Thymus (tissue), 11 donors: ENCODE results near the gene TMEFF2. TPM values are rescaled to one million over a fixed set of nuclear protein-coding genes. Genes with fewer than 3 reads are reported as not detected.

Experiments
- DNase-seq, 9 donors: peaks; one replicate each; pipeline ENCODE4 v3.0.0-alpha.2; 2013; ENCODE audit warnings: low spot score in 9 of 9, low read depth in 6 of 9, missing footprints in 1 of 9
- H3K27ac ChIP-seq, 2 donors: one replicate each; pipeline ENCODE4 v1.5.1; 2013; ENCODE audit warnings: control low read depth in 1 of 2, low read depth in 1 of 2, low read length in 1 of 2, mild to moderate bottlenecking in 1 of 2, moderate library complexity in 1 of 2
- H3K27me3 ChIP-seq, 2 donors: one replicate each; pipeline ENCODE4 v1.5.1; 2013; ENCODE audit warnings: low read length in 1 of 2; ENCODE audit not compliant: control insufficient read depth in 2 of 2, insufficient read depth in 1 of 2
- H3K36me3 ChIP-seq, 2 donors: one replicate each; pipeline ENCODE4 v1.5.1; 2013; ENCODE audit warnings: low read length in 1 of 2, mild to moderate bottlenecking in 1 of 2, moderate library complexity in 1 of 2; ENCODE audit not compliant: control insufficient read depth in 2 of 2, insufficient read depth in 2 of 2
- H3K4me1 ChIP-seq, 2 donors: one replicate each; pipeline ENCODE4 v1.5.1; 2013; ENCODE audit warnings: low read length in 2 of 2; ENCODE audit not compliant: control insufficient read depth in 2 of 2, insufficient read depth in 2 of 2
- H3K4me3 ChIP-seq, 2 donors: one replicate each; pipeline ENCODE4 v1.5.1; 2013; ENCODE audit warnings: low read length in 2 of 2, control low read depth in 1 of 2, mild to moderate bottlenecking in 1 of 2
- H3K9me3 ChIP-seq, 2 donors: one replicate each; pipeline ENCODE4 v1.5.1; 2013; ENCODE audit warnings: low read length in 1 of 2, mild to moderate bottlenecking in 1 of 2; ENCODE audit not compliant: control insufficient read depth in 2 of 2, insufficient read depth in 1 of 2
- WGBS: extraction: QIAGEN DNeasy Blood & Tissue Kit; methylation state at CpG from one replicate; pipeline ENCODE4 v1.1.7; 2013; 5-methylcytosine and 5-hydroxymethylcytosine counted together
- polyA plus RNA-seq: library from polyadenylated mRNA; stranded (reverse); fragments of 200-250 nt; gene quantifications from one replicate; pipeline ENCODE4 v1.2.3, GENCODE V29; 2013
- total RNA-seq: library from RNA; stranded (reverse); fragments of 120-200 nt; gene quantifications from one replicate; pipeline ENCODE4 v1.2.4, GENCODE V29; 2013
- donor health status: healthy.

Gene TMEFF2
- total and polyA plus RNA-seq, 2 donors, result 0.05 to 1.2 TPM

DNA sequence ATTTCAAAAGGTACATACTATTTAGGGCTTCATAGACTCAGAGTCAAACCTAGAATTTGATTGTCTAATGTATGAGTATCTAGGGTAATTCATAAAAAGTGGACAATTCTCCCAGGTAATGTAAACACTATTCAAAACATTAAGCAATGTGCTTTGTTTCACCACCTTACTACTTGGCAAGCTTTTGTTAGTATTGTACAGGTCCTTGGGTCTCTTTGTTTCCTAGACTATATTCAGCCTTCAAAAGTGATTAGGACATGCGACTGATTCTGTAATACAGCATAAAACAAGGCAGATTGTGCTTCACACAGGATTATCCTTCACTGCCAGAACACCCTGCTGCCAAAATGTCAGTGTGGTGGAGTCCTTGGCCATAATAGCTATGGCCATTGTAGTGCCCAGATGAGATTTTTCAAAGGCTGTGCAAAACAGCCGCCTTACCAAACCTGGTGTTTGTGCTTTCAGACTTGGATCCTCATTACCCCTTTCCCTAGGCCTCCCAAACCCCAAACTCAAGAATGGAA lies 257.8 kb downstream of the TMEFF2 start:
- WGBS, result 96% methylated on average over 2 of the region's 2 CpGs
- Histone ChIP-seq H3K9me3 (no peaks in the 10 kb centered on the region), H3K27me3 (no peaks in the 10 kb centered on the region), H3K4me1 (no peaks in the 10 kb centered on the region), H3K27ac (no peak overlapping the region), H3K36me3 (no peaks in the 10 kb centered on the region), H3K4me3 (no peak overlapping the region)
- DNase-seq, result no peak

DNA sequence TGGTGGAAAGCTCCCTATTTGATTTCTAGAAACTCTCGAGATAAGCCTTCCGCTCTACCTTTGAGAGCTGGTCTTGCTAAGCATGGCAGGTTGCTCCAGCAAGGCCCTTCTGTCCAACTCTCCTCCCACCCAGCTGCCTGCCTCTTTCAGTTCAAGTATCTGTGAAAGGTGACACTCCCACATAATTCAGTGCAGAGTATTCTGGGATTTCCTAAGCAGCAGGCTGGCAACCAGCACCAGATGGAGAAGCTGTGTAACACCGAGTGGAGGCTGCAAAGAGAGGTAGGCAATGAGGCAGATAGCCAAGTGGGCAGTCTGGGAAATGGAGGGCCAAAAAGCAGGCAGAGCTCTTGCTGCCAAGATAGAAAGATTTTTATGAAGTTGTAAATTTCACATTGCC lies 259.5 kb downstream of the TMEFF2 start:
- Histone ChIP-seq H3K27me3 (no peaks in the 10 kb centered on the region), H3K27ac (no peak overlapping the region), H3K36me3 (no peaks in the 10 kb centered on the region), H3K9me3 (no peaks in the 10 kb centered on the region), H3K4me1 (no peaks in the 10 kb centered on the region), H3K4me3 (no peak overlapping the region)
- WGBS, result 97% methylated on average over 3 of the region's 3 CpGs
- DNase-seq, result no peak

DNA sequence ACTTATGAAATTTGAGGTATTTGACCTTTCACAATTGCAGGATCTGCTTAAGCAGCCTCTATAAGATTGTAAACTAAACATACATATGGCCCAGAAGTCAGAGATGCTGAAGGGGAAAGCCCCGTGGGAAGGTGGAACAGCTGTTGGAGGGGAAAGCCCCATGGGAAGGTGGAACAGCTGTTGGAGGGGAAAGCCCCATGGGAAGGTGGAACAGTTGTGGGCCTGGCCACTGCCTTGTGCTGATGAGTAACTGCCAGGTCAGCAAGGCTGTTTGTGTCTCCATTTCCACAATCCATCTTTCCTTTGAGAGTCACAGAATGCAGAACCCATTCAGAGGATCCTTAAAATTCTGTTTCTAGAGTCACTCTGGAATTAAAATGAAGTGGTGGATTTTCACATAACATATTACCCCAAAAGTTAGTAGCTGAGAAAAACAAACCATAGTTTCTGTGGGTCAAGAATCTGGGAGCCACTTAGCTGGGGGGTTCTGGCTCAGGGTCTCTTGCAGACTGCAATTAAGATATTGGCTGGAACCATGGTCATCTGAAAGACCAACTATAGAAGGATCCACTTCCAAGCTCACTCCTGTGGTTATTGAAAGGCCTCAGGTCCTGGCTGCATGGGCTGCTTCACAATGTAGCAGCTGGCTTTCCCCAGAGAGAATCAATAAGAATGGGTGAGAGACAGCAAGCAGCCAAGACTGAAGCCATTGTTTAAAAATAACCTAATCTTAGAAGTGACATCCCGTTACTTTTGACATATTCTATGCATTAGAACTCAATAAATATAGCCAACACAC lies 261.2 kb downstream of the TMEFF2 start:
- no peak for DNase-seq
- Histone ChIP-seq H3K27me3 (no peaks in the 10 kb centered on the region), H3K4me3 (no peak overlapping the region), H3K27ac (no peak overlapping the region), H3K4me1 (no peaks in the 10 kb centered on the region), H3K36me3 (no peaks in the 10 kb centered on the region), H3K9me3 (no peaks in the 10 kb centered on the region)
- WGBS, result 93% methylated on average over 2 of the region's 2 CpGs

DNA sequence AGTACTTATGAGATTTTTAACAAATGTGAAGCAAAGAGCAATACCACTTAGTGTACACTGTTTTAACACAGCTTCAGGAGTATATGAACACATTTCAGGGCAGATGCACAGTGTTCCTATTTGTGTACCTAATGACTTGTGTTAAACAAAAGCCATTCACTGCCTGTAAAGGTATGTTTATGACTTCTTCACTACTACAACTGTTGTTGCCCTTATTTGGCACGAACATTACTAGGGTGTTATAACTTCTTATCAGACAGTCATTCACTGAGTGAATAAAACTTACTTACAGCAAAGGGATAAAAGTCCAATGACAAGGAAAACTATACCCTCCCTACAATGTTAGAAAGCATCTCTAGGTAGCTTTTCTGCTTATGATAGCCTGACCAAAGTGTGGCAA lies 262.4 kb downstream of the TMEFF2 start:
- Histone ChIP-seq H3K4me1 (no peaks in the 10 kb centered on the region), H3K27me3 (no peaks in the 10 kb centered on the region), H3K9me3 (no peaks in the 10 kb centered on the region), H3K4me3 (no peak overlapping the region), H3K27ac (no peak overlapping the region), H3K36me3 (no peaks in the 10 kb centered on the region)
- WGBS, result 92% methylated on average over 1 of the region's 1 CpG
- DNase-seq, result no peak

- Histone ChIP-seq H3K36me3 (no peaks in the 10 kb centered on the region), H3K27me3 (no peaks in the 10 kb centered on the region), H3K4me3 (no peak overlapping the region), H3K4me1 (no peaks in the 10 kb centered on the region), H3K9me3 (no peaks in the 10 kb centered on the region), H3K27ac (no peak overlapping the region)
- no peak for DNase-seq
- WGBS, result 53% methylated on average over 1 of the region's 1 CpG
Observed at GRCh38 chr2:191931329-191931728, 263.4 kb downstream of the TMEFF2 start.

DNA sequence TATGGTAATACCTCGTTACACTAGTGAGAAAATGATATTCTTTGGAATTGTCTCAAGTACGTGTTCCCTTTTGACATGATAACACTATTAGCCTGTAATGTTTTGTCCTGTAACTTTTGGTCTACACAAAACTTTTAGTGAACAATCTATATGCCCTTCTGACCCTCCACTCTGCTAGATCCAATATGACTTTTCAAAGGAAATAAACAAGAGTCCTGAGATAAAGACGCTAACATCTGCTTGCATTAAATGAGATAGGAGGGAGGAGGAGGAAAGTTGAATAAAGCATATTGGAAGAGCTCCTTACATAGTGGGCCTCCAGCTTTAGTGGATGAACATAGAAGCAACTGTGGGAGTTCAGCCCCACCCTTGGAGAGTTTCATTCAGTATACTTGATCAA lies 264.5 kb downstream of the TMEFF2 start:
- no peaks in the 10 kb centered on the region for H3K36me3 ChIP-seq
- H3K9me3 ChIP-seq, result no peaks in the 10 kb centered on the region
- no peak overlapping the region for H3K4me3 ChIP-seq
- H3K27ac ChIP-seq, result no peak overlapping the region
- no peaks in the 10 kb centered on the region for H3K4me1 ChIP-seq
- H3K27me3 ChIP-seq, result no peaks in the 10 kb centered on the region
- 96% methylated on average over 3 of the region's 3 CpGs for WGBS
- DNase-seq, result no peak

DNA sequence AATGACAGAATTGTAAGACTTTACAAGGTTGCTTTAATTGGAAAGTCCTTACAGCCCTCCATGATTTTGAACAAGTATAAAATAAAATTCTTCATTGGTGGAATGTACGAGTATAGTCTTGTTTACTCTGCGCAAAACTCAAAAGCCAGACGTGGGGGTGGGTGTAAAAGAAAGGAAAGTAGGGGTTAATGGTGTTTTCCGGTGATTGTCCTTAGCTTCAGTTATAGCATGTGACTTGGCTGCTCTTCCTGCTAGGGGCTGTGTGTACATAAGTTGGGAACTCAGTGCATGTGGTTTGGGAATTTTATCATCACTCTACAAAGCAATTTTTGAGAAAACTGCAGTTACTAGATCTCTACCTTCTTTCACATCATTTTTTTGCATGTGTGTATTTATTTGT lies 265.4 kb downstream of the TMEFF2 start:
- H3K9me3 ChIP-seq, result no peaks in the 10 kb centered on the region
- H3K4me1 ChIP-seq, result no peaks in the 10 kb centered on the region
- no peaks in the 10 kb centered on the region for H3K36me3 ChIP-seq
- 92% methylated on average over 4 of the region's 4 CpGs for WGBS
- H3K27me3 ChIP-seq, result no peaks in the 10 kb centered on the region
- H3K4me3 ChIP-seq, result no peak overlapping the region
- H3K27ac ChIP-seq, result no peak overlapping the region
- no peak for DNase-seq

DNA sequence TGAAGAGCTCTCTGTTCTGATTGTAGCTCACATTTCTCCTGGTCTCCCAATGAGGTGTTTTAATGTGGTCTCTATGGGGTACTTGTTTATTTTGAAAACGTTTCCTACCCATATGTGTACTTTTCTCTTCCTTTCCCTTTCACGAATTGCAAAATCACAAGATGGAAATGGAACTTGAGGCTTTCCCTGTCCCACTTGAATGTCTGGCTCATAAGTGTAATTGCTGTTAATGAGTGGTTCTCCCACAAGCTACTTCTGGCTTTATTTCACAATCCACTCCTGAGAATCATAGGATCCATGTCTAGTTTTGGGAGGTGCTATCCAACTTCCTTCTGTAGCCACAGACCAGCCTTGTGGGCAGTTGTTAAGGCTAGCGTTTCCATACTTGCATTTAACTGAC lies 266.7 kb downstream of the TMEFF2 start:
- no peak for DNase-seq
- Histone ChIP-seq H3K36me3 (no peaks in the 10 kb centered on the region), H3K27me3 (no peaks in the 10 kb centered on the region), H3K9me3 (no peaks in the 10 kb centered on the region), H3K4me3 (no peak overlapping the region), H3K27ac (no peak overlapping the region), H3K4me1 (no peaks in the 10 kb centered on the region)
- 88% methylated on average over 3 of the region's 3 CpGs for WGBS

GRCh38 chr2:191927319-191927867 lies 267.3 kb downstream of the TMEFF2 start:
- DNase-seq, result no peak
- no peak overlapping the region for H3K27ac ChIP-seq
- H3K36me3 ChIP-seq, result no peaks in the 10 kb centered on the region
- WGBS, result 87% methylated on average over 4 of the region's 4 CpGs
- H3K9me3 ChIP-seq, result no peaks in the 10 kb centered on the region
- no peaks in the 10 kb centered on the region for H3K4me1 ChIP-seq
- H3K27me3 ChIP-seq, result no peaks in the 10 kb centered on the region
- H3K4me3 ChIP-seq, result no peak overlapping the region
